Metanephros (tissue), 1 donor: ENCODE results near the gene CSTA. TPM values are rescaled to one million over a fixed set of nuclear protein-coding genes. Genes with fewer than 3 reads are reported as not detected.

Experiments used
- total RNA-seq: library from RNA; depleted of rRNA; stranded (reverse); fragments of >200 nt; gene quantifications from one replicate; pipeline ENCODE4 v1.2.3, GENCODE V29; 2014

CSTA gene, protein sequence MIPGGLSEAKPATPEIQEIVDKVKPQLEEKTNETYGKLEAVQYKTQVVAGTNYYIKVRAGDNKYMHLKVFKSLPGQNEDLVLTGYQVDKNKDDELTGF
- total RNA-seq = 2.0 TPM

DNA sequence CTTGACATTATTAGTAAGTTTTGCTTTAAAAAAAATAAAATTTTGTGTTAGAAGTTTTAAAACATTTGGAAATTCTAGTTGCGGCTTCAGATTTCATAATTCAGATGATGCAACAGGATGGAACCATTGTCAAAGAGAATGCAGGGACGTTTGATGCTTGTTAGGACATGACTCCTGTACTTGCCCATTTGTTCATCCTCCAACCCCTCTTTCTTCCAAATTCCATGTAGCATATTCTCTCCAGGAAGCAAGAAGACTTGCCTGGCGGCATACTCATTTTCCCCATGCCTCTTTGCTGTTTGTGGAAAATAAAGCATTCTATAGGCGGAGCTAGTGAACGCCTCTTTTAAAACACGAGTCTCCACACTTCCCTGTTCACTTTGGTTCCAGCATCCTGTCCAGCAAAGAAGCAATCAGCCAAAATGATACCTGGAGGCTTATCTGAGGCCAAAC is at the start of gene CSTA:
TSS of gene CSTA (plus strand) at position 378 of the 453 bp plus-strand sequence. CDS start at position 423, 45 bp downstream.

DNA sequence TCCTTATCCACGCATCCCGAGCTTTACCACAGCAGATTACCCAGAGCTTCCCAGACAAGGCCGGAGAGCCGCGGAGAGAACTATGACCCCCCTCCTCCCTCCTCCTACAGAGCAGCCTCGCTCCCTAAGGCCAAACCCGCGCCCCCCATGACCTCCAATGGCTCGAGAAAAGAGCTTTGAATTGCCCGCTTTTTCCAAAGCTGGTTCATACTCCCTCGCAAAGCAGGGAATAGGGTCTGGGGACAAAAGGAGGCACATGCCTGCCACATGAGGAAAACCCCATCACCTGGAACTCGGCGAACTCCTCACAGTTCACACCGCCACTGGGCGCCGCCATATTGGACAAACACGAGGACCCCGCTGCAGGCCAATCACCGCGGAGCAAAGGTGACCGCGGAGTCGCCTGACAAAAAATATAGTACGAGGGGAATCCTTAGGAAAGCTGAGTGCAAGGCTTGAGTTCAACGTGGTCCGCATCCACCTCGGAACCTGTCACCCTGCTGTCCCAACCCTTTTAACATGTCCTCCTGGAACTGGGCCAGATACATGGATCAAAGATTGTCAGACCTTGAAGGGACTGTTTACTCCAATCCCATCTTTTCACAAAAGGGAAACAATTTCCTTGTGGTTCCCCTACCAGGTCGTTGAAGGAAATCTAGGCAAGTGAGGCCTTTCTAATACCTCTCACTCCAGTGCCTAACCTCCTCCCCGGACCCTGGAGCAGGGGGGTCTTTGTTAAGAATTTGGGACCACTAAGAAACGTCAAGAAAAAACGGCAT is 58.0 kb downstream of the CSTA start, which contains the start of gene MIX23:
TSS of gene MIX23 (minus strand) at position 344 of the 779 bp plus-strand sequence. CDS start at position 337, 7 bp downstream.

DNA sequence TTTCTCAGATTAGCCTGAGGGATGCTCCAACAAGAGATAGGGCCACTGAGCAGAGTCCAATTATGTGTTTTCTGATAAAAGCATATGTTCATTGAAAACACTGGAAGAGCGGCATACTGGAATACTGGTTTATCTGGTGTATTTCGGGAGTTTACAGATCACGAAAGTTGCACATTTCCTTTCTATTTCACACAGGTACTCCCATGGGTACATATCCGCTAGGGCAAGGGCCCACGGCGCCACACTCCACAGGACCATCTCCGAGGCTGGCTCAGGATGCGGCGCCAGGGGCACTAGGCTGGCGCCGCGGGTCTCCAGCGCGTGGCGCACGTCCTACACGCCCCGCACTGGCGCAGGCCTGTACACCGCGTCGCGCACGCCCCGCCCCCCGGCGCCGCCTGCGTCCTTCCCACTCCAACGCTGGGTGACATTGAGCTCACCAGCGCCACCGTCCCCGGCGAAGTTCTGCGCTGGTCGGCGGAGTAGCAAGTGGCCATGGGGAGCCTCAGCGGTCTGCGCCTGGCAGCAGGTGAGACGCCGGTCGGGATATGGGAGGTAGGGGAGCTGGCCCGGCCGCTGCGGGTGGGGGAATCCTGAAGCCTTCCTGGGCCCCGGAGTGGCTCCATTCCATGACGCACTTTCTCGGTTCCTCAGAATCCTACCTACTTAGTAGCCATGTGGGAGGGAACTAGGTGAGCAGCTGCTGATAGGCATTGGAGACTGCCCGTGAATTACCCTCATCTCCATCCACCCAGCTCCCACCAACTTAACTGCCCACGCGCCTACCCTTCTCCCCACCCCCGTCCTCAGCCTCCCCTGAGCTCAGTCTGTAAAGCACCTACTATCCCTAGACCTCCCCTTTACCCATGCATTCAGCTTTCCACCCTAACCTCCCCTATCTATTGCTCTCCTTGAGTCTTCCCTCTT is 59.0 kb downstream of the CSTA start, which contains the start of gene FAM162A:
TSS of gene FAM162A (plus strand) at position 412 of the 927 bp plus-strand sequence. CDS start at position 496, 84 bp downstream.

Other genes with a start within 250 kb of the CSTA start
- 24.4 TPM for gene CASR, start 141.6 kb upstream of the CSTA start, total RNA-seq
- 14.8 TPM for gene MIX23, start 58.0 kb downstream of the CSTA start, total RNA-seq
- gene FAM162A, start 58.9 kb downstream of the CSTA start, total RNA-seq = 34.0 TPM
- gene WDR5B, start 90.8 kb downstream of the CSTA start, total RNA-seq = 5.5 TPM
- gene KPNA1, start 189.7 kb downstream of the CSTA start, total RNA-seq = 26.9 TPM
- 15.5 TPM for gene PARP9, start 239.1 kb downstream of the CSTA start, total RNA-seq
- 16.2 TPM for gene DTX3L, start 239.1 kb downstream of the CSTA start, total RNA-seq